ENCODE results near the gene IPPK. TPM values are rescaled to one million over a fixed set of nuclear protein-coding genes. Genes with fewer than 3 reads are reported as not detected.

The IPPK gene
- total and polyA plus RNA-seq, 2 donors (not counting 1 experiment from before 2014, with no cell fraction given), result 11.1 to 16.4 TPM

- DNase-seq (ENCODE audit: low read depth in 2 of 2), result no peak
- peaks cover 22% of the 10 kb centered on the region for H3K36me3 ChIP-seq (ENCODE audit: control insufficient read depth, insufficient read depth, low read length)
Observed at GRCh38 chr9:92642564-92642963, 27.4 kb downstream of the IPPK start.

GRCh38 chr9:92642041-92642451, 27.9 kb downstream of the IPPK start:
- no peak for DNase-seq (ENCODE audit: low read depth in 2 of 2)
- TF ChIP-seq, protein P1, sequence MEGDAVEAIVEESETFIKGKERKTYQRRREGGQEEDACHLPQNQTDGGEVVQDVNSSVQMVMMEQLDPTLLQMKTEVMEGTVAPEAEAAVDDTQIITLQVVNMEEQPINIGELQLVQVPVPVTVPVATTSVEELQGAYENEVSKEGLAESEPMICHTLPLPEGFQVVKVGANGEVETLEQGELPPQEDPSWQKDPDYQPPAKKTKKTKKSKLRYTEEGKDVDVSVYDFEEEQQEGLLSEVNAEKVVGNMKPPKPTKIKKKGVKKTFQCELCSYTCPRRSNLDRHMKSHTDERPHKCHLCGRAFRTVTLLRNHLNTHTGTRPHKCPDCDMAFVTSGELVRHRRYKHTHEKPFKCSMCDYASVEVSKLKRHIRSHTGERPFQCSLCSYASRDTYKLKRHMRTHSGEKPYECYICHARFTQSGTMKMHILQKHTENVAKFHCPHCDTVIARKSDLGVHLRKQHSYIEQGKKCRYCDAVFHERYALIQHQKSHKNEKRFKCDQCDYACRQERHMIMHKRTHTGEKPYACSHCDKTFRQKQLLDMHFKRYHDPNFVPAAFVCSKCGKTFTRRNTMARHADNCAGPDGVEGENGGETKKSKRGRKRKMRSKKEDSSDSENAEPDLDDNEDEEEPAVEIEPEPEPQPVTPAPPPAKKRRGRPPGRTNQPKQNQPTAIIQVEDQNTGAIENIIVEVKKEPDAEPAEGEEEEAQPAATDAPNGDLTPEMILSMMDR (conservative IDR thresholded peaks at IDR 0.05 in 1 of 2, IDR thresholded peaks at IDR 0.05 in 1 of 2; ENCODE audit: low read depth in 1 of 2, low read length in 2 of 2), result no peak
- no peak for TF ChIP-seq EZH2 (IDR thresholded peaks at IDR 0.05; ENCODE audit: low read length, missing control alignments)
- H3K27ac ChIP-seq (ENCODE audit: insufficient read depth, low read length), result no peak overlapping the region
- H3K4me2 ChIP-seq (ENCODE audit: extremely low read depth, insufficient read depth, low read length), result no peak overlapping the region
- H3K79me2 ChIP-seq (ENCODE audit: control insufficient read depth, insufficient read depth, low read length), result no peaks in the 10 kb centered on the region
- no peak overlapping the region for H3K9ac ChIP-seq (ENCODE audit: insufficient read depth, low read length)
- no peaks in the 10 kb centered on the region for H3K9me3 ChIP-seq (ENCODE audit: control insufficient read depth, insufficient read depth, low read depth, low read length)
- H3K4me3 ChIP-seq (replicated peaks in 1 of 4; ENCODE audit: control extremely low read depth in 1 of 4, insufficient read depth in 1 of 4, low read depth in 3 of 4, low read length in 4 of 4), result no peak overlapping the region
- H2AFZ ChIP-seq (ENCODE audit: low read length), result no peak overlapping the region
- no peaks in the 10 kb centered on the region for H3K27me3 ChIP-seq (ENCODE audit: control insufficient read depth, insufficient read depth, low read length)
- no peaks in the 10 kb centered on the region for H3K4me1 ChIP-seq (ENCODE audit: control insufficient read depth, extremely low read depth, insufficient read depth, low read length)
- no peaks in the 10 kb centered on the region for H4K20me1 ChIP-seq (ENCODE audit: control insufficient read depth, extremely low read depth, insufficient read depth, low read length)
- H3K36me3 ChIP-seq (ENCODE audit: control insufficient read depth, insufficient read depth, low read length), result peaks cover 25% of the 10 kb centered on the region

More at GRCh38 chr9:92642564-92642963, 27.4 kb downstream of the IPPK start:
- no peaks in the 10 kb centered on the region for H3K4me1 ChIP-seq (ENCODE audit: control insufficient read depth, extremely low read depth, insufficient read depth, low read length)
- H3K9me3 ChIP-seq (ENCODE audit: control insufficient read depth, insufficient read depth, low read depth, low read length), result no peaks in the 10 kb centered on the region
- H3K27ac ChIP-seq (ENCODE audit: insufficient read depth, low read length), result no peak overlapping the region
- TF ChIP-seq, protein P1 (conservative IDR thresholded peaks at IDR 0.05 in 1 of 2, IDR thresholded peaks at IDR 0.05 in 1 of 2; ENCODE audit: low read depth in 1 of 2, low read length in 2 of 2), result no peak
- TF ChIP-seq EZH2 (IDR thresholded peaks at IDR 0.05; ENCODE audit: low read length, missing control alignments), result no peak
- H3K27me3 ChIP-seq (ENCODE audit: control insufficient read depth, insufficient read depth, low read length), result no peaks in the 10 kb centered on the region
- no peaks in the 10 kb centered on the region for H4K20me1 ChIP-seq (ENCODE audit: control insufficient read depth, extremely low read depth, insufficient read depth, low read length)
- no peak overlapping the region for H3K9ac ChIP-seq (ENCODE audit: insufficient read depth, low read length)
- H3K79me2 ChIP-seq (ENCODE audit: control insufficient read depth, insufficient read depth, low read length), result no peaks in the 10 kb centered on the region
- H3K4me3 ChIP-seq (replicated peaks in 1 of 4; ENCODE audit: control extremely low read depth in 1 of 4, insufficient read depth in 1 of 4, low read depth in 3 of 4, low read length in 4 of 4), result no peak overlapping the region
- H2AFZ ChIP-seq (ENCODE audit: low read length), result no peak overlapping the region
- H3K4me2 ChIP-seq (ENCODE audit: extremely low read depth, insufficient read depth, low read length), result no peak overlapping the region

GRCh38 chr9:92641092-92641809, 28.7 kb downstream of the IPPK start:
- Histone ChIP-seq H2AFZ (ENCODE audit: low read length) (no peak overlapping the region), H3K9ac (ENCODE audit: insufficient read depth, low read length) (no peak overlapping the region), H3K9me3 (ENCODE audit: control insufficient read depth, insufficient read depth, low read depth, low read length) (no peaks in the 10 kb centered on the region), H3K4me2 (ENCODE audit: extremely low read depth, insufficient read depth, low read length) (no peak overlapping the region), H3K4me1 (ENCODE audit: control insufficient read depth, extremely low read depth, insufficient read depth, low read length) (no peaks in the 10 kb centered on the region), H3K79me2 (ENCODE audit: control insufficient read depth, insufficient read depth, low read length) (no peaks in the 10 kb centered on the region), H3K27me3 (ENCODE audit: control insufficient read depth, insufficient read depth, low read length) (no peaks in the 10 kb centered on the region), H3K27ac (ENCODE audit: insufficient read depth, low read length) (no peak overlapping the region), H4K20me1 (ENCODE audit: control insufficient read depth, extremely low read depth, insufficient read depth, low read length) (no peaks in the 10 kb centered on the region), H3K36me3 (ENCODE audit: control insufficient read depth, insufficient read depth, low read length) (peaks cover 25% of the 10 kb centered on the region), H3K4me3 (replicated peaks in 1 of 4; ENCODE audit: control extremely low read depth in 1 of 4, insufficient read depth in 1 of 4, low read depth in 3 of 4, low read length in 4 of 4) (no peak overlapping the region)
- TF ChIP-seq, protein P1 (conservative IDR thresholded peaks at IDR 0.05 in 1 of 2, IDR thresholded peaks at IDR 0.05 in 1 of 2; ENCODE audit: low read depth in 1 of 2, low read length in 2 of 2), result no peak
- no peak for TF ChIP-seq EZH2 (IDR thresholded peaks at IDR 0.05; ENCODE audit: low read length, missing control alignments)
- no peak for DNase-seq (ENCODE audit: low read depth in 2 of 2)

Measured in fibroblast of lung (primary cell).